Measurements from ENCODE around the gene MORN1.
"Not testable (repeated sequence)": the region's sequence is repeated elsewhere in the genome, so short reads cannot be mapped to it uniquely, and the experiment has no call there.

MORN1 gene

DNA sequence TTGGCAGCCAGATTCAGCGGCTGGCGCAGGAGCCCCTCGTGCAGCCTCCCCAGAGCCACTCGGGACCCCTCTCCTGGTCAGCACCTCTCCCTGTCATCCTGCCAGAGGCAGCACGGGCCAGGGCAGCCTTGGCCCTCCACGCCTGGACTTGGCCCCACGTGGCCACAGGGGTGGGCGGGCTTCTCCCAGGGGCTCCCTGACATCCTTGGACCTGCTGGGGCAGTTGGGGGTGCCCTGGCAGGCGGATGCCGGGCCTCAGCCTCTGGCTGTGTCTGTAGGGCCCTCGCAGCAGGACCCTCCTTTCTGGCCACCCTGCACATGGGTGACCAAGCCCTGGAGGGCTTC is 60.2 kb downstream of the MORN1 start:
- DNase-seq: no peak
- in situ Hi-C loops (cut with MboI; ENCODE audit: low pct_unique_long_range_greater_than_20kb, low sequenced_read_pairs): no loop called here

DNA sequence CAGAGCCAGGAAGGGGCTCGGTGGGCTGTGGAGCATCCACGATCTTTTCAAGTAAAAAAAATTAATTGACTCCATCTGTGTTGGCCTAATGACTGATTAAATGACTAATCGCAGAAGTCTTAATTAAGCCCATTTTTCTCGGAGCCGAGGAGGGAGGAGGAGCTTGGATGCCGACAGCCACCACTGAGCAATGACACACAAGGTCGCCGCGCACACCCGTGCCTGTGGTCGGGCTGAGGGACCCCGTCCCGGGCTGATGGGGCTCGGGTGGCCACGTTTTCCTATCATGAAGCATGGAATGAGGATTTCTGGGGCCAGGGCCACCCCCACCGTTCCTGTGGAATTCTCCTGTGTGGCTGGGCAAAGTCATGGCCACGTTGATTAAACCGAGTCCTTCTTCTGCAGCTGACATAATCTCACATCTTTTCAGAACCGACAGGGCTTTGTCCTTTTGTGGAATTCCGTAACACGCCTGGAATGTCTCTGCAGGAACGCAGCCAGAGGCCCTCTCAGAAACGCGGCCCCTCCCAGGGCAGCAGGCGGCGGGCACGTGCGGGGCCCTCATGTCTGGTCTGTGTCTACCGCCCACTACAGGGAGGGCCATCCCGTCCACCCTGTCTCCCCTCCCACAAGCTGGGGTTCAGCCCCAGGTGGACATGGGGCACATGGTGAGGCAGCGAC is 60.7 kb downstream of the MORN1 start:
- DNase-seq: no peak

GRCh38 chr1:2330035-2330434 is 61.3 kb downstream of the MORN1 start:
- in situ Hi-C loops (cut with MboI; ENCODE audit: low pct_unique_long_range_greater_than_20kb, low sequenced_read_pairs): no loop called here
- DNase-seq: no peak

More for the DNA sequence above, 60.7 kb downstream of the MORN1 start:
- in situ Hi-C loops (cut with MboI; ENCODE audit: low pct_unique_long_range_greater_than_20kb, low sequenced_read_pairs): no loop called here

GRCh38 chr1:2328676-2329455 is 62.5 kb downstream of the MORN1 start:
- no peak for DNase-seq
- in situ Hi-C loops (cut with MboI; ENCODE audit: low pct_unique_long_range_greater_than_20kb, low sequenced_read_pairs): no loop called here

DNA sequence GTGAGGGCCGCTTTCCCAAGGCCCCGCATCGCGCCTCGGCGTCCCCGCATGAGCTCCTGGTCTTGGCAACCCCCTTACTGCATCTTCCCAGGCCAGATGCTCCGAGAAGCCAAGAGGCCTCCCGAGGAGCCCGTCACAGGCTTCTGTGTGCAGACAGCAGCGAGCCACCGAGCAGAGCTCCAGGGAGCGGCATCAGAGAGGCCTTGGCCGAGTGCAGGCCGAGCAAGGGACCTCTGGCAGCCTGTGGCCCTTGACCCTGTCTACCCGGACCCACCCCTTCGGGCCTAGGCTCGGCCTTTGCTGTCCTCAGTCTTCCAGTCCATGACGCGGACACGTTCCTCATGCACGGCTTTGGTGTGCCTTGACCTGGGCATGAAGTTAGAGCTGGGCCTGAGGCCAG is 63.5 kb downstream of the MORN1 start:
- in situ Hi-C loops (cut with MboI; ENCODE audit: low pct_unique_long_range_greater_than_20kb, low sequenced_read_pairs): no loop called here
- DNase-seq: no peak

DNA sequence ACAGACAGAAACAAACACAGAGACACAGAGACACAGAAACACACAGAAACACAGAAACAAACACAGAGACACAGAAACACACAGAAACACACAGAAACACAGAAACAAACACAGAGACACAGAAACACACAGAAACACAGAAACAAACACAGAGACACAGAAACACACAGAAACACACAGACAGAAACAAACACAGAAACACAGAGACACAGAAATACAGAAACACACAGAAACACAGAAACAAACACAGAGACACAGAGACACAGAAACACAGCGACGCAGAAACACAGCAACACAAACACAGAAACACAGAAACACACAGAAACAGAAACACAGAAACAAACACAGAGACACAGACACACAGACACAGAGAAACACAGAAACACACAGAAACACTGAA is 64.2 kb downstream of the MORN1 start:
- DNase-seq; in situ Hi-C loops (cut with MboI; ENCODE audit: low pct_unique_long_range_greater_than_20kb, low sequenced_read_pairs): not testable (repeated sequence)

- no peak for DNase-seq
- in situ Hi-C loops (cut with MboI; ENCODE audit: low pct_unique_long_range_greater_than_20kb, low sequenced_read_pairs): no loop called here
Observed at GRCh38 chr1:2326524-2326923, 64.8 kb downstream of the MORN1 start.

DNA sequence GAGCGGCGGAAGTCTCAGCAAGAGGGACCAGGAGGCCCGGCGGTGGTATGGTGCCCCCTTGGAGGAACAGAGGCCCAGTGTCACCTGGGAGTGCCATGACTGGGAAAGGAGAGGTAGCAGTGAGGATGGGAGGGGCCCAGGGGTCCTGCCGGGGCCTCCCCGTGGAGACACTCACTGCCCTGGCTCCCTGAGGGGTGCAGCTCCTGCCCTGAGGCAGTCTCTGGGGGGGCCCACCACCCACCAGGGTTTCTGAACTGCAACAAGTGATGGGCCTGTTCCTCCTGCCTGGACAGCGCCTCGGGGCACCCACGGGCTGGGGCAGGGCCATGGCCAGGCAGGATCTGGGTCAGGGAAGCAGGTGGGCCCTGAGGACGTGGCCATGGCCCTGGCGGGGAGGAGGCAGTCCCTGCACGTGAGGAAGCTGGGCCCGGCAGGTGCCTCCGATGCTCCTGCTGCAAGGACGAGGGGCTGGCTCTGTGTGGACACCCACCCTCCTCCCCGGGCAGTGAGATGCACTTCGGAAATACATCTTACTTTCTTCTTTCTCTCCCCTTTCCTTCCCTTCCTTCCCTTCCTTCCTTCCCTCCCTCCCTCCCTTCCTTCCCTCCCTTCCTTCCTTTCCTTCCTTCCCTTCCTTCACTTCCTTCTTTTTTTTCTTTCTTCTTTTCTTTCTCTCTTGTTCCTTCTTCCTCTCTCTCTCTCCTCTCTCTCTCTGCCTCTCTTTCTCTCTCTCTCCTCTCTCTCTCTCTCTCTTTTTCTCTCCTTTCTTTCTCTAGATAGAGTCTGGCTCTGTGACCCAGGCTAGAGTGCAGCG is 66.6 kb downstream of the MORN1 start:
- in situ Hi-C loops (cut with MboI; ENCODE audit: low pct_unique_long_range_greater_than_20kb, low sequenced_read_pairs): no loop called here
- DNase-seq: no peak

DNA sequence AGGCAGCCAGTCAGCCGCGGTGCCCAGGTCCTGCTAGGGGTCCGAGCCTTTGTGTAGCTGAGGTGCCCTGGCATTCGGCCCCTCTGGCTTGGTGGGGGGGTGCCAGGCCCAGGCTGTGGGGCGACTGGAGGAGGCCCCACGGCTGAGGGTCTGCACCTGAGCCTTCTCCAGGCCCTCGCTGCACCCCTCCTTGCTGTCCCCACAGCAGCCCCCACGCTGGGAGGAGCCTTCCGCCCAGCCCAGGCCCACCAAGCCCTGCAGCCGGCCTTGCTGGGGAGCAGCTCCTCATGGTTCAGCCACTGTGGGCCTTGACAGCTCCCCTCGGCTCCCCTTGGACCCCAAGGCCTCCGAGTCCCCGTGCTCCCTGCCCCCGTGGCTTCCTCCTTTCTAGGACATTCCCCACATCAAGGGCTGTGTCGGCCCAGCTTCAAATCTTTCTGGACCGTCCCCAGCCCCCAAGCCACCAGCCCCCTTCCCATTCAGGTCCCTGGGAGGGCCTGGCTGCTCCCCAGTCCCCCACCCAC is 67.8 kb downstream of the MORN1 start:
- no peak for DNase-seq
- in situ Hi-C loops (cut with MboI; ENCODE audit: low pct_unique_long_range_greater_than_20kb, low sequenced_read_pairs): no loop called here

GRCh38 chr1:2322581-2323211 is 68.7 kb downstream of the MORN1 start:
- in situ Hi-C loops (cut with MboI; ENCODE audit: low pct_unique_long_range_greater_than_20kb, low sequenced_read_pairs): no loop called here
- DNase-seq: no peak

DNA sequence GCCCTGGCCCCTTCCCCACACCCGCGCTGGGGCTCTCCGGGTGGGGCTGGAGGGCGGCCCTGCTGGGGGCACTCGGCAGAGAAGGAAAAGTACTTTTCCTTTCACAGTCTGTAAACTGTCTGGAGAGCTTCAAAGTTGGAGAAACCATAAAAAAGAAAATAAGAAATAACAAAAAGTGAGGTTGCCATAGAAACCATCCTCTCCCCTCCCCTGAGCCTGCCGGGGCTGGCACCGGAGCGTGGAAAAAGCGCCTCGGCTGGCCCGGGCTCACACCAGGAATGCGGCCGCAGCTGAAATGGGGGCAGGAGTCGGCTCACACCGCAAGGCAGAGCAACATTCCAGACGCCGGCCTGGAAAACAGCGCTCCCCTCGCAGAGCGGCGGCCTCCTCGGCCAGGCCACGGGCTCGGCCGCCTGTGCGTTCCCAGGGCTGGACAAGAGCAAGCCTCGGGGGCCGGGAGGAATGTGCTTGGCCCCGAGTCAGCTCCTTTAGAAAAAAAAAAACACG is 69.2 kb downstream of the MORN1 start:
- no peak for DNase-seq
- in situ Hi-C loops (cut with MboI; ENCODE audit: low pct_unique_long_range_greater_than_20kb, low sequenced_read_pairs): no loop called here

GRCh38 chr1:2320760-2321667 is 70.3 kb downstream of the MORN1 start:
- in situ Hi-C loops (cut with MboI; ENCODE audit: low pct_unique_long_range_greater_than_20kb, low sequenced_read_pairs): no loop called here
- DNase-seq: no peak

DNA sequence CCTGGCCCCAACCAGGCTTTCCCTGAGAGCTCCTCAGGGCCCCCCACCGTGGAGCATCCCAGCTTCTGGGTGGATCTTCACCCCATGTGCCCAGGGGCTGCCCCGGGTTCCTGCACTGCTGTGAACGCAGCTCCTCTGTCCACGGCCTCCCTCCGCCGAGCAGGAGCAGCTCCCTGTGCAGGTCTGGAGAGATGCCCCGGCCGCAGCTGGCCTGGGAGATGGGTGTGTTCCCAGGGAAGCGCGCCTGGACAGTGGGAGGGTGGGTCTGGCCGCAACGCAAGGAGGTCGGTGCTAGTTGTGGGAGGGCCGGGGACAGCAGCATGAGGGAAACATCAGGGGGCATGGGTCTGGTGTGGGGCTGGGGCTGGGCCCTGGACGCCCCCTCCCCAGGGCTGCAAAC is 71.3 kb downstream of the MORN1 start:
- DNase-seq: no peak
- in situ Hi-C loops (cut with MboI; ENCODE audit: low pct_unique_long_range_greater_than_20kb, low sequenced_read_pairs): no loop called here

GRCh38 chr1:2319291-2319690 is 72.1 kb downstream of the MORN1 start:
- in situ Hi-C loops (cut with MboI; ENCODE audit: low pct_unique_long_range_greater_than_20kb, low sequenced_read_pairs): no loop called here
- DNase-seq: no peak

DNA sequence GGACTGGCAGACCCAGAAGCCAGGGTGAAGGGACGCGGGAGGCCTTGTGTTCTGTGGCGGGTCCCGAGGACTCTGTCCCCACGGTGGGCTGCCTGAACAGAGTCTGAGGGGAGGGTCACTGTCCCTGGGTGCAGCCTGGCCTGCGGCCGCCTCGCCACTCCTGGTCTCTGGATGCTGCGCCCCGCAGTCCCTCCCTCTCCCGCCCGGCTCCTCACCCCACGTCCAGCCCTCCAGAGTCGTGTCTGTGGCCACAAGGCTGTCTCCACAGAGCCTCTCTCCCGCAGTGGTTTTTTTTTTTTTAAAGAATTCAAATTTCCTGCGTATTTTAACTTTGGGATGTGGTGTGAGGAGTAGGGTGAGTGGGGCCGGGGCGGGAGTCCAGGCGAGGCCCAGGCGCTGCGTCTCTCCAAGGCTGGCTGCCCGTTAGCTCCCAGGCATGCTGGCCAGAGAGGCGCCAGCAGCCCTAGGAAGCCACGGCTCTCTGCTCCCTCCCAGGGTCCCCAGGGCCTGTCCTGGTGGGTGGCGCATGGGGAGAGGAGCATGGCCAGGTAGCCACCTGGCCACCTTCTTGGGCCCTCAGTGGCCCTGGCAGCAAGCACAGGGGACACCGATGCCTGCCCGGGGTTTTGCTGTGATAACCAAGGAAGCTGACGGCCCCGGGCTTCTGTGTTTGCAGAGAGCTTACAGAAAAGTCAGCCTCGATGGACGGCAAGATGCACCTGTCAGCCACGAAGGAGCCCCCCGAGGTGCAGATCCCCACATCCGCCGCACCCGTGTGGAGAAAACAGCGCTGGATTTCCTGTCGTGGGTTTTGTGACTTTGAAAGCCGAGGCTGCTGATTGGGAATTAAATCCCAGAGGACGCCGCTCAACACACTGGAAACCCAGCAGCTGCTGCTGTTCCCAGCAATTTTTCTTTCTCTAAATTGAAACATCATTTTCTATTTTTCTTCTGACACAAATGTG is 72.8 kb downstream of the MORN1 start:
- DNase-seq: no peak
- in situ Hi-C loops (cut with MboI; ENCODE audit: low pct_unique_long_range_greater_than_20kb, low sequenced_read_pairs): no loop called here

DNA sequence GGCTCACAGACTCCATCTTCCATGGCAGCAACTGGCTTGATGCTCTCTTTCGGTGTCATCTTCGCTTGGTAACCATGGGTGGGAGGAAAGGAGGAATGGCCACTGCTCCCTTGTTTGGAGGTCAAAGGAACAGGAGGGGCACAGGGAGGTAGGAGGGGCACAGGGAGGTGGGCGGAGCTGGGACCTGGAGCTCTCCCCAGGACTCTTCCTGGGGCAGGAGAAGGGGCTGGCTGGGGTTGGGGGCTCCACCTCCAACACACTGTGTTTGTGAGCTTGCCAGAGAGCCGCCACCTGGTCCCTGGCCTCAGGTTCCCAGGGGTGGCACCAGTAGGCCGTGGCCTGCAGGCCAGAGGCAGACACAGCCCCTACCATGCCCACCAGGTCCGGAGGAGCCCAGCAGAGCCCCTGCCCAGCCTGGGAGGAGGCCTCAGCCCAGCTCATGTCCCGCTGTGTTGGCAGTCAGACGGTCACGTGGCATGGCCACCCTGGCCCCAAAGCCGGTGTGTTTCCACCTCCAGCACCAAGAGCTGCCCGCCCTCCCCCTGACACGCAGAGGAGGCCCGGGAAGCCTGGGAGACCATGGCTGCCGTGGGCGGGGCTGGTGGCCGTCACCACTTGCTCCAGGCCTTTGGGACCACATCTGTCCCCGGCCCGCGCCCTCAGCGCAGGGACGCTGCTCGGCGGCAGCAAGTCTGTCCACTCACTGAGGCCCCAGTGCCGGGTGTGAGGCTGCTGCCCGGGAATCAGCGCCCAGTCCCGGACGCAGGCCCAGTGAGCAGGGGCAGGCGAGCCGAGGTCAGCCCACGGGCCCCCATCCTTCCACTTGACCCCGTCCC is 73.9 kb downstream of the MORN1 start:
- in situ Hi-C loops (cut with MboI; ENCODE audit: low pct_unique_long_range_greater_than_20kb, low sequenced_read_pairs): no loop called here
- DNase-seq: no peak
